Neural progenitor cell (in vitro differentiated cells): ENCODE data around the gene MT1A. TPM values are rescaled to one million over a fixed set of nuclear protein-coding genes. Genes with fewer than 3 reads are reported as not detected.
A peak's percentile ranks its signal among the peaks of the same experiment; 100 is the strongest.

Source experiments
- DNase-seq: peaks from one replicate; pipeline ENCODE4 v3.0.0-alpha.2; 2016; ENCODE audit warnings: low spot score
- H2AFZ ChIP-seq: fragments of 200-600 bp; sonication (generic); replicated peaks from 2 replicates; pipeline ENCODE4 v1.6.1; 2016; ENCODE audit warnings: antibody characterized with exemption
- H3F3A ChIP-seq: fragments of 200-600 bp; sonication (generic); 2 replicates; pipeline ENCODE4 v1.6.1; 2016; ENCODE audit warnings: antibody characterized with exemption, low read depth
- H3K27ac ChIP-seq: fragments of 200-600 bp; sonication (generic); 2 replicates; pipeline ENCODE4 v1.5.1; 2016; ENCODE audit warnings: mild to moderate bottlenecking
- H3K27me3 ChIP-seq: fragments of 200-600 bp; sonication (generic); 2 replicates; pipeline ENCODE4 v1.6.1; 2016; ENCODE audit warnings: mild to moderate bottlenecking, moderate library complexity
- H3K36me3 ChIP-seq: fragments of 200-600 bp; sonication (generic); 2 replicates; pipeline ENCODE4 v1.5.1; 2016
- H3K4me1 ChIP-seq: fragments of 200-600 bp; sonication (generic); 2 replicates; pipeline ENCODE4 v1.6.1; 2016; ENCODE audit warnings: mixed run types
- H3K4me2 ChIP-seq: fragments of 200-600 bp; sonication (generic); 2 replicates; pipeline ENCODE4 v1.6.1; 2016
- H3K4me3 ChIP-seq: fragments of 200-600 bp; sonication (generic); 2 replicates; pipeline ENCODE4 v1.5.1; 2016
- H3K79me2 ChIP-seq: fragments of 200-600 bp; sonication (generic); 2 replicates; pipeline ENCODE4 v1.6.1; 2016; ENCODE audit warnings: low read depth
- H3K9ac ChIP-seq: fragments of 200-600 bp; sonication (generic); 2 replicates; pipeline ENCODE4 v1.6.1; 2016
- H3K9me3 ChIP-seq: fragments of 200-600 bp; sonication (generic); 2 replicates; pipeline ENCODE4 v1.5.1; 2016; ENCODE audit warnings: low read depth
- H4K20me1 ChIP-seq: fragments of 200-600 bp; sonication (generic); 2 replicates; pipeline ENCODE4 v1.6.1; 2016; ENCODE audit warnings: low read depth
- H3K27ac Mint-ChIP-seq: 3 replicates; pipeline ENCODE4 v1.8.0; 2021; ENCODE audit warnings: mixed read lengths
- H3K27me3 Mint-ChIP-seq: 2 replicates; pipeline ENCODE4 v1.8.0; 2022; ENCODE audit warnings: low read depth, mild to moderate bottlenecking, inconsistent platforms, moderate library complexity, mixed read lengths; ENCODE audit not compliant: insufficient read depth
- H3K36me3 Mint-ChIP-seq: 3 replicates; pipeline ENCODE4 v1.8.0; 2021; ENCODE audit warnings: mixed read lengths
- H3K4me1 Mint-ChIP-seq: 3 replicates; pipeline ENCODE4 v1.8.0; 2021; ENCODE audit warnings: mixed read lengths
- H3K4me3 Mint-ChIP-seq: 3 replicates; pipeline ENCODE4 v1.8.0; 2021; ENCODE audit warnings: mild to moderate bottlenecking, moderate library complexity, mixed read lengths
- H3K9me3 Mint-ChIP-seq: 3 replicates; pipeline ENCODE4 v1.8.0; 2020; ENCODE audit warnings: mixed read lengths
- EZH2 ChIP-seq: fragments of 200-600 bp; sonication (generic); IDR thresholded peaks from 2 replicates; pipeline ENCODE4 v1.6.1; 2017; ENCODE audit warnings: antibody characterized with exemption, mild to moderate bottlenecking, moderate library complexity
- EZH2phosphoT487 ChIP-seq: fragments of 200-600 bp; sonication (generic); IDR thresholded peaks from 2 replicates; pipeline ENCODE4 v1.6.1; 2017; ENCODE audit warnings: antibody characterized with exemption
- total RNA-seq: library from RNA; depleted of rRNA; stranded (reverse); fragments of >200 nt; gene quantifications from 2 replicates; pipeline ENCODE4 v1.2.3, GENCODE V29; 2015; ENCODE audit warnings: low replicate concordance
- TF ChIP-seq, protein P1 (sequence below): fragments of 200-600 bp; sonication (generic); IDR thresholded peaks from 2 replicates; pipeline ENCODE4 v1.5.1; 2017; ENCODE audit warnings: antibody characterized with exemption, mild to moderate bottlenecking

MT1A gene
- total RNA-seq, 1 donor from 2014 or later, result not detected

DNA sequence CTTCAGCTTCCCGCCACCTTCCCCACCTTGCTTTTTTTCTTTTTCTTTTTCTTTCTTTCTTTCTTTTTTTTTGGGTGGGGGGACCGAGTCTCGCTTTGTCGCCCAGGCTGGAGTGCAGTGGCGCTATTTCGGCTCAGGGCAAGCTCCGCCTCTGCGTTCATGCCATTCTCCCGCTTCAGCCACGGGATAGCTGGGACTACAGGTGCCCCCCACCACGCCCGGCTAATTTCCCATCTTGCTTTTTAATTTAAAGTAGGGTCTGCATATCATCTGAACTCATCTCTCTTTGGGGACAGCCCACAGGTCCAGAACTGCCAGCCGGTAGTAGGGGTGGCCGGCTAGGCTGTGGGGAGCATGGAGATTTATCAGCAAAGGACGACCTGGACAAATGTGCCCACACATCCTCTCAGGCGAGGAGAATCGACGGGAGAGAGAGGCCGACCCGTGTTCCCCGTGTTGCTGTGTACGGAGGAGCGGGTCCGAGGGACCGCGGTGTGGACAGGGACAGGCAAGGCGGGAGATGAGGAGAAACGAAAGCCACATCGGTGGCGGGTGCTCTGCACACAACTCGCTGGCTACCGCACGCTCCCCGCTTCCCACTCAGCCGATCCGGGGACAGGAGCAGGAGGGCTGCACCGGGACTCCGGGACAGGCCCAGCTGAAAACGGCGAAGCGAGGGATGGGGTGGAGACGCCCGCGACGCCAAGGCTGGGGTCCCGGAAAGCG is 3.6 kb upstream of the MT1A start:
- Histone ChIP-seq H3K9ac (no peak overlapping the region), H3F3A (no peaks in the 10 kb centered on the region), H3K27me3 (peaks cover 100% of the 10 kb centered on the region), H3K4me2 (peak overlapping the region; percentile 65), H4K20me1 (peaks cover 69% of the 10 kb centered on the region), H3K9me3 (no peaks in the 10 kb centered on the region), H3K4me3 (peak overlapping the region; percentile 19), H3K4me1 (peaks cover 16% of the 10 kb centered on the region), H3K36me3 (no peaks in the 10 kb centered on the region), H3K27ac (no peak overlapping the region), H3K79me2 (no peaks in the 10 kb centered on the region), H2AFZ (peak overlapping the region; percentile 17)
- peak; percentile 42 for DNase-seq
- peaks cover 3% of the 10 kb centered on the region for H3K9me3 Mint-ChIP-seq
- H3K4me1 Mint-ChIP-seq, result peaks cover 16% of the 10 kb centered on the region
- H3K27me3 Mint-ChIP-seq, result peaks cover 92% of the 10 kb centered on the region
- no peaks in the 10 kb centered on the region for H3K36me3 Mint-ChIP-seq
- no peak overlapping the region for H3K27ac Mint-ChIP-seq
- H3K4me3 Mint-ChIP-seq, result peak overlapping the region; percentile 54
- TF ChIP-seq, protein P1, sequence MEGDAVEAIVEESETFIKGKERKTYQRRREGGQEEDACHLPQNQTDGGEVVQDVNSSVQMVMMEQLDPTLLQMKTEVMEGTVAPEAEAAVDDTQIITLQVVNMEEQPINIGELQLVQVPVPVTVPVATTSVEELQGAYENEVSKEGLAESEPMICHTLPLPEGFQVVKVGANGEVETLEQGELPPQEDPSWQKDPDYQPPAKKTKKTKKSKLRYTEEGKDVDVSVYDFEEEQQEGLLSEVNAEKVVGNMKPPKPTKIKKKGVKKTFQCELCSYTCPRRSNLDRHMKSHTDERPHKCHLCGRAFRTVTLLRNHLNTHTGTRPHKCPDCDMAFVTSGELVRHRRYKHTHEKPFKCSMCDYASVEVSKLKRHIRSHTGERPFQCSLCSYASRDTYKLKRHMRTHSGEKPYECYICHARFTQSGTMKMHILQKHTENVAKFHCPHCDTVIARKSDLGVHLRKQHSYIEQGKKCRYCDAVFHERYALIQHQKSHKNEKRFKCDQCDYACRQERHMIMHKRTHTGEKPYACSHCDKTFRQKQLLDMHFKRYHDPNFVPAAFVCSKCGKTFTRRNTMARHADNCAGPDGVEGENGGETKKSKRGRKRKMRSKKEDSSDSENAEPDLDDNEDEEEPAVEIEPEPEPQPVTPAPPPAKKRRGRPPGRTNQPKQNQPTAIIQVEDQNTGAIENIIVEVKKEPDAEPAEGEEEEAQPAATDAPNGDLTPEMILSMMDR, result no peak
- TF ChIP-seq EZH2 (peak; percentile 100), EZH2phosphoT487 (peak; percentile 99)

DNA sequence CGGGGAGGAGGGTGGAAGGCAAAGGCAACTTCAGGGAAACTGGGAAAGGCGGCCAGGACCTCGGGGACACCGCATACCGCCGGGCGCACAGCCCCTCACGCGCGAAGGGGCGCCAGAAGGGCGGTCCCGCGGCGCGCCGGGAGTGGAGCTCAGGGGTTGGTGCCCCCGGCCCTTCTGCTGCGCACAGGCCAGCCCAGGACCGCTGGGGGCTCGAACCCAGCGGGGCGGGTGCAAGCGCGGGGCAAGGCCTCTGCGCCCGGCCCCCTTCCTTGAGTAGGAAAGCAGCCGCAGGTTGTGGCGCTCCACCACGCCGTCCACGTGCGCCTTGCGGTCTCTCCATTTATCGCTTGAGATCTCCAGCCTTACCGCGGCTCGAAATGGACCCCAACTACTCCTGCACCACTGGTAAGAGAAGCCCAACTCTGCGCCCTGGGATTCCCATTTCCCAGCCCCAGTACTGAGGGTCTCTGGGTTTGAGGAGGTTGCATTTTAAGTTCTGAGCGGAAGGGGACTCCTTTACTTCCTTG is 3.0 kb upstream of the MT1A start:
- Mint-ChIP-seq H3K4me1 (peaks cover 17% of the 10 kb centered on the region), H3K36me3 (no peaks in the 10 kb centered on the region), H3K9me3 (peaks cover 3% of the 10 kb centered on the region), H3K27me3 (peaks cover 92% of the 10 kb centered on the region), H3K27ac (no peak overlapping the region), H3K4me3 (no peak overlapping the region)
- peak overlapping the region; percentile 17 for H2AFZ ChIP-seq
- H3K79me2 ChIP-seq, result no peaks in the 10 kb centered on the region
- peaks cover 100% of the 10 kb centered on the region for H3K27me3 ChIP-seq
- peaks cover 69% of the 10 kb centered on the region for H4K20me1 ChIP-seq
- no peaks in the 10 kb centered on the region for H3K36me3 ChIP-seq
- peak overlapping the region; percentile 65 for H3K4me2 ChIP-seq
- H3K4me3 ChIP-seq, result peak overlapping the region; percentile 19
- no peak overlapping the region for H3K27ac ChIP-seq
- DNase-seq, result no peak
- H3K9me3 ChIP-seq, result no peaks in the 10 kb centered on the region
- H3F3A ChIP-seq, result no peaks in the 10 kb centered on the region
- H3K9ac ChIP-seq, result no peak overlapping the region
- H3K4me1 ChIP-seq, result peaks cover 16% of the 10 kb centered on the region
- TF ChIP-seq, protein P1, result no peak
- TF ChIP-seq EZH2, result peak; percentile 99
- peak; percentile 95 for TF ChIP-seq EZH2phosphoT487

DNA sequence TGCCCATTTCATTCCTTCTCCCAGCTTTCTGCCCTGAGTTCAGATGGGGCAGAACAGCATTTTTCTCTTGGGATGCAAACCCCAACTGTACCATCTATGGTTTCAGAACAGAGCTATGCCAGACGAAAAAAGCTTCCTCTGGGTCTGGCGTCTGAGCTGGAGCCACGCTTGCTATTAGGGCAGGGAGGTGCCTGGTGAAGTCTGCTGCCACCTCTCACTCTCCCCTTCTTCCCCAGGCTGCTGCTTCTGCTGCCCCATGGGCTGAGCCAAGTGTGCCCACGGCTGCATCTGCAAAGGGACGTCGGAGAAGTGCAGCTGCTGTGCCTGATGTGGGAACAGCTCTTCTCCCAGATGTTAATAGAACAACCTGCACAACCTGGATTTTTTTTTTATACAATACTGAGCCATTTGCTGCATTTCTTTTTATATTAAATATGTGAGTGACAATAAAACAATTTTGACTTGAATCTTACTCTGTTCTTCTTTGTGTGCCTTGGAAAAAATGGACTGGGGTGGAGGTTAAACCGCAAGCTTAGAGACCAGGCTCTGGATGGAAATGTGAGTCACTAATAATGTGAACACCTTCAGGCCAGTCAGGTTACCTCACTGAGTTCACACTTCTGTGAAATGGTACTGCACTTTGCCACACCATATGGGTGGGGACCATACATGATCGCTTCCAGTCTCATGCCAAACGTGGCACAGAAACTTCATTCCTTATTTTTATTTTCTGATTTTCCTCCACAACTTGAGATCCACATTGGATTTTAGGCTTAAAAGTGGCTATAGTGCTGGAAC is 1.7 kb upstream of the MT1A start:
- Histone ChIP-seq H3K4me1 (peaks cover 16% of the 10 kb centered on the region), H3F3A (no peaks in the 10 kb centered on the region), H3K36me3 (no peaks in the 10 kb centered on the region), H3K9ac (no peak overlapping the region), H4K20me1 (peaks cover 59% of the 10 kb centered on the region), H3K79me2 (no peaks in the 10 kb centered on the region), H3K4me3 (no peak overlapping the region), H2AFZ (no peak overlapping the region), H3K27ac (no peak overlapping the region), H3K27me3 (peaks cover 100% of the 10 kb centered on the region), H3K4me2 (no peak overlapping the region), H3K9me3 (no peaks in the 10 kb centered on the region)
- TF ChIP-seq EZH2phosphoT487, result peak; percentile 33
- TF ChIP-seq, protein P1, result no peak
- H3K4me3 Mint-ChIP-seq, result no peak overlapping the region
- peaks cover 17% of the 10 kb centered on the region for H3K4me1 Mint-ChIP-seq
- H3K9me3 Mint-ChIP-seq, result peaks cover 3% of the 10 kb centered on the region
- no peak overlapping the region for H3K27ac Mint-ChIP-seq
- H3K27me3 Mint-ChIP-seq, result peaks cover 91% of the 10 kb centered on the region
- no peaks in the 10 kb centered on the region for H3K36me3 Mint-ChIP-seq
- no peak for DNase-seq
